Neural progenitor cell (in vitro differentiated cells): ENCODE measurements around the gene CFDP1.
"Not testable (repeated sequence)": the region's sequence is repeated elsewhere in the genome, so short reads cannot be mapped to it uniquely, and the experiment has no call there.

Source experiments
- CTCF ChIP-seq: fragments of 200-600 bp; sonication (generic); IDR thresholded peaks from 2 replicates; pipeline ENCODE4 v1.5.1; 2017; ENCODE audit warnings: antibody characterized with exemption, mild to moderate bottlenecking
- EZH2 ChIP-seq: fragments of 200-600 bp; sonication (generic); IDR thresholded peaks from 2 replicates; pipeline ENCODE4 v1.6.1; 2017; ENCODE audit warnings: antibody characterized with exemption, mild to moderate bottlenecking, moderate library complexity

DNA sequence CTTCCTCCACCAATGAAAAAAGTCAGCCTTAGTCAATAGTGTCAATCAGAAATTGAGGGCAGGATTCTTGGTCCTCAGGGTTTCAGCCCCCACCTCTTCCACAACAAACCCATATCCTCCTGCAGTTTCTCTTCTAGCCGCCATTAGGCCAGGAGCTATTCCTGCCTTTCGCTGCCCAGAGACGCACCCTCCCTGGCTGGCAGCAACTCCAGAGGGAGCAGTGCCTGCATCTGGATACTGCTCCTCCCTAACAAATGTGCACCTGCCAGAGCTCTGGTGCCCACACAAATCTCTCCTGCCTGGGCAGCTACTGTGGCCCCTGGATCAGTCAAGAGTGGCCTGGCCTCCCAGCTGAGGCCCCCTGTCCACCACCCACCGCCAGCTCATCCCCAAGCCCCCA is 23.2 kb upstream of the CFDP1 start:
- TF ChIP-seq EZH2, CTCF: not testable (repeated sequence)
